IPS-18a (cell line): Measurements from ENCODE around the gene CACNA1H.

ENCODE experiments used
- H3K27ac ChIP-seq: one replicate; pipeline ENCODE4 v1.5.1; 2013; ENCODE audit warnings: low read length
- H3K27me3 ChIP-seq: one replicate; pipeline ENCODE4 v1.6.1; 2013; ENCODE audit warnings: mild to moderate bottlenecking, low read length; ENCODE audit not compliant: control insufficient read depth, insufficient read depth
- H3K36me3 ChIP-seq: one replicate; pipeline ENCODE4 v1.6.1; 2013; ENCODE audit warnings: low read depth, low read length; ENCODE audit not compliant: control insufficient read depth
- H3K4me1 ChIP-seq: one replicate; pipeline ENCODE4 v1.6.1; 2013; ENCODE audit warnings: low read depth, low read length; ENCODE audit not compliant: control insufficient read depth
- H3K4me3 ChIP-seq: one replicate; pipeline ENCODE4 v1.5.1; 2013; ENCODE audit warnings: low read length
- H3K9ac ChIP-seq: one replicate; pipeline ENCODE4 v1.6.1; 2013; ENCODE audit warnings: mild to moderate bottlenecking, low read length, moderate library complexity
- H3K9me3 ChIP-seq: one replicate; pipeline ENCODE4 v1.6.1; 2013; ENCODE audit warnings: low read depth, low read length; ENCODE audit not compliant: control insufficient read depth

Gene CACNA1H

GRCh38 chr16:1145383-1146100, 7.4 kb upstream of the CACNA1H start:
- Histone ChIP-seq H3K9me3 (no peaks in the 10 kb centered on the region), H3K4me1 (peaks cover 3% of the 10 kb centered on the region), H3K36me3 (no peaks in the 10 kb centered on the region), H3K4me3 (no peak overlapping the region), H3K9ac (no peak overlapping the region), H3K27me3 (no peaks in the 10 kb centered on the region), H3K27ac (no peak overlapping the region)

- H3K9me3 ChIP-seq = no peaks in the 10 kb centered on the region
- H3K4me3 ChIP-seq = no peak overlapping the region
- no peak overlapping the region for H3K27ac ChIP-seq
- no peak overlapping the region for H3K9ac ChIP-seq
- no peaks in the 10 kb centered on the region for H3K36me3 ChIP-seq
- H3K4me1 ChIP-seq = peaks cover 3% of the 10 kb centered on the region
- H3K27me3 ChIP-seq = no peaks in the 10 kb centered on the region
Observed at GRCh38 chr16:1146409-1146808, 6.5 kb upstream of the CACNA1H start.

GRCh38 chr16:1147027-1147426, 5.9 kb upstream of the CACNA1H start:
- Histone ChIP-seq H3K9me3 (no peaks in the 10 kb centered on the region), H3K27me3 (no peaks in the 10 kb centered on the region), H3K9ac (no peak overlapping the region), H3K4me1 (peaks cover 3% of the 10 kb centered on the region), H3K4me3 (no peak overlapping the region), H3K36me3 (no peaks in the 10 kb centered on the region), H3K27ac (no peak overlapping the region)

- H3K9ac ChIP-seq = no peak overlapping the region
- no peaks in the 10 kb centered on the region for H3K27me3 ChIP-seq
- H3K4me1 ChIP-seq = peaks cover 3% of the 10 kb centered on the region
- H3K9me3 ChIP-seq = no peaks in the 10 kb centered on the region
- H3K27ac ChIP-seq = no peak overlapping the region
- no peaks in the 10 kb centered on the region for H3K36me3 ChIP-seq
- H3K4me3 ChIP-seq = no peak overlapping the region
Observed at GRCh38 chr16:1149101-1149636, 3.7 kb upstream of the CACNA1H start.

- H3K4me3 ChIP-seq = no peak overlapping the region
- H3K27ac ChIP-seq = no peak overlapping the region
Observed at GRCh38 chr16:1150511-1150982, 2.4 kb upstream of the CACNA1H start.

GRCh38 chr16:1151424-1152122, 1.3 kb upstream of the CACNA1H start:
- Histone ChIP-seq H3K9me3 (no peaks in the 10 kb centered on the region), H3K4me1 (peaks cover 3% of the 10 kb centered on the region), H3K9ac (no peak overlapping the region), H3K36me3 (no peaks in the 10 kb centered on the region), H3K27ac (no peak overlapping the region), H3K4me3 (peak overlapping the region; percentile 50), H3K27me3 (no peaks in the 10 kb centered on the region)

More at GRCh38 chr16:1150511-1150982, 2.4 kb upstream of the CACNA1H start:
- no peaks in the 10 kb centered on the region for H3K9me3 ChIP-seq
- H3K9ac ChIP-seq = no peak overlapping the region
- H3K27me3 ChIP-seq = no peaks in the 10 kb centered on the region
- no peaks in the 10 kb centered on the region for H3K36me3 ChIP-seq
- H3K4me1 ChIP-seq = peaks cover 3% of the 10 kb centered on the region

- Histone ChIP-seq H3K4me1 (peaks cover 3% of the 10 kb centered on the region), H3K27ac (no peak overlapping the region), H3K36me3 (no peaks in the 10 kb centered on the region), H3K4me3 (peak overlapping the region; percentile 50), H3K9me3 (no peaks in the 10 kb centered on the region), H3K27me3 (no peaks in the 10 kb centered on the region), H3K9ac (no peak overlapping the region)
Observed at GRCh38 chr16:1152123-1152638, 725 bp upstream of the CACNA1H start.

- Histone ChIP-seq H3K9ac (no peak overlapping the region), H3K4me1 (peaks cover 3% of the 10 kb centered on the region), H3K27me3 (no peaks in the 10 kb centered on the region), H3K4me3 (peak overlapping the region; percentile 41), H3K36me3 (no peaks in the 10 kb centered on the region), H3K9me3 (no peaks in the 10 kb centered on the region), H3K27ac (no peak overlapping the region)
Observed at GRCh38 chr16:1153480-1154160, 714 bp downstream of the CACNA1H start.

- Histone ChIP-seq H3K4me3 (peak overlapping the region; percentile 41), H3K36me3 (no peaks in the 10 kb centered on the region), H3K9me3 (no peaks in the 10 kb centered on the region), H3K27ac (no peak overlapping the region), H3K27me3 (no peaks in the 10 kb centered on the region), H3K9ac (no peak overlapping the region), H3K4me1 (peaks cover 3% of the 10 kb centered on the region)
Observed at GRCh38 chr16:1154291-1154886, 1.5 kb downstream of the CACNA1H start.

- Histone ChIP-seq H3K4me3 (no peak overlapping the region), H3K27ac (no peak overlapping the region), H3K36me3 (no peaks in the 10 kb centered on the region), H3K27me3 (no peaks in the 10 kb centered on the region), H3K9ac (no peak overlapping the region), H3K4me1 (peaks cover 3% of the 10 kb centered on the region), H3K9me3 (no peaks in the 10 kb centered on the region)
Observed at GRCh38 chr16:1154887-1155331, 2.0 kb downstream of the CACNA1H start.
